GM23338 (cell line): Measurements from ENCODE around the gene COL24A1. TPM values are rescaled to one million over a fixed set of nuclear protein-coding genes. Genes with fewer than 3 reads are reported as not detected.

Experiments
- polyA plus RNA-seq: library from polyadenylated mRNA; unstranded; fragments of >200 nt; fragmentation: Nextera tagmentation; extraction: Ambion mirVana; gene quantifications from 2 replicates; pipeline ENCODE4 v1.2.1, GENCODE V29; 2016
- small RNA-seq: library from RNA; depleted of rRNA; stranded (forward); fragments of <200 nt; gene quantifications from one replicate; pipeline ENCODE3, GENCODE V24; 2014; ENCODE audit warnings: low replicate concordance
- total RNA-seq: library from RNA; depleted of rRNA; stranded (reverse); fragments of >200 nt; shearing (Covaris generic); gene quantifications from 2 replicates; pipeline ENCODE4 v1.2.3, GENCODE V29; 2014; rRNA removed

Gene COL24A1
- total and polyA plus RNA-seq, 2 experiments from 2014 or later, result 1.2 to 2.1 TPM

Small RNA genes lying within 50 kb of the gene (small RNA-seq; reads per million reads assigned to genes)
- gene RNA5SP51, result not detected

Other genes starting within 250 kb of the COL24A1 start
- gene ODF2L, start 239.6 kb upstream of the COL24A1 start, total RNA-seq, result 29.8 and 46.0 TPM in 2 replicates
- gene ODF2L, start 239.6 kb upstream of the COL24A1 start, polyA plus RNA-seq, result 48.1 and 51.5 TPM in 2 replicates